Measurements from ENCODE around the gene DCLK2. TPM values are rescaled to one million over a fixed set of nuclear protein-coding genes. Genes with fewer than 3 reads are reported as not detected.
"Not testable (repeated sequence)": the region's sequence is repeated elsewhere in the genome, so short reads cannot be mapped to it uniquely, and the experiment has no call there.

DCLK2 gene
- total RNA-seq, 4 donors from 2014 or later = 0.61 to 4.0 (median 0.74) TPM

DNA sequence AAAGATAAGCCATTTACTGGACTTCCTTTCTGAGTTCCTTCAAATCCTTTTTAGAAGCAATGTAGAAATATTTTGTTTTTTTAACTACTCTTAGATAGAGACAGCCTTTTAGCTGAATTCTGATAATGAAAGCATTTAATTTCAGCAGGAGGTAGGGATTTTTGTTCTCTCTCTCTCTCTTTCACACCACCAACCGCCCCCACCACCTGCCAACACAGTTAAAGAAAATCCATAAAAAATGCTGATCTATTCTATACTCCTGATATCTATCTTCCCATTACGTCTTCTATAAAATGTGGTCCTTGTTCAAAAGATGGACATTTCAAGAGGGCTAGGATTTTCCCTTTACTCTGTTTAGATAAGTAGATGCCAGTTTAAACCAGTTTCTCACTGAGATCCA, 104.5 kb downstream of the DCLK2 start:
- Histone ChIP-seq H3K4me3 (no peak overlapping the region), H3K36me3 (no peaks in the 10 kb centered on the region), H3K9me3 (no peaks in the 10 kb centered on the region), H3K4me1 (no peaks in the 10 kb centered on the region), H3K27me3 (no peaks in the 10 kb centered on the region), H3K27ac (no peak overlapping the region)
- no peak for DNase-seq
- no peak for TF ChIP-seq POLR2A (IDR thresholded peaks at IDR 0.05)
- TF ChIP-seq, protein P1, sequence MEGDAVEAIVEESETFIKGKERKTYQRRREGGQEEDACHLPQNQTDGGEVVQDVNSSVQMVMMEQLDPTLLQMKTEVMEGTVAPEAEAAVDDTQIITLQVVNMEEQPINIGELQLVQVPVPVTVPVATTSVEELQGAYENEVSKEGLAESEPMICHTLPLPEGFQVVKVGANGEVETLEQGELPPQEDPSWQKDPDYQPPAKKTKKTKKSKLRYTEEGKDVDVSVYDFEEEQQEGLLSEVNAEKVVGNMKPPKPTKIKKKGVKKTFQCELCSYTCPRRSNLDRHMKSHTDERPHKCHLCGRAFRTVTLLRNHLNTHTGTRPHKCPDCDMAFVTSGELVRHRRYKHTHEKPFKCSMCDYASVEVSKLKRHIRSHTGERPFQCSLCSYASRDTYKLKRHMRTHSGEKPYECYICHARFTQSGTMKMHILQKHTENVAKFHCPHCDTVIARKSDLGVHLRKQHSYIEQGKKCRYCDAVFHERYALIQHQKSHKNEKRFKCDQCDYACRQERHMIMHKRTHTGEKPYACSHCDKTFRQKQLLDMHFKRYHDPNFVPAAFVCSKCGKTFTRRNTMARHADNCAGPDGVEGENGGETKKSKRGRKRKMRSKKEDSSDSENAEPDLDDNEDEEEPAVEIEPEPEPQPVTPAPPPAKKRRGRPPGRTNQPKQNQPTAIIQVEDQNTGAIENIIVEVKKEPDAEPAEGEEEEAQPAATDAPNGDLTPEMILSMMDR (IDR thresholded peaks at IDR 0.05) = no peak
- 88 to 89% methylated on average over 2 of the region's 2 CpGs for WGBS, 2 donors
- intact Hi-C loops (cut with DNase I) = no loop called here

GRCh38 chr4:150185033-150185432, 106.8 kb downstream of the DCLK2 start:
- H3K36me3 ChIP-seq; DNase-seq; H3K9me3 ChIP-seq; H3K4me1 ChIP-seq; intact Hi-C loops (cut with DNase I); H3K4me3 ChIP-seq; H3K27me3 ChIP-seq; H3K27ac ChIP-seq: not testable (repeated sequence)
- WGBS, 2 donors = 61 to 81% methylated on average over 4 of the region's 4 CpGs

DNA sequence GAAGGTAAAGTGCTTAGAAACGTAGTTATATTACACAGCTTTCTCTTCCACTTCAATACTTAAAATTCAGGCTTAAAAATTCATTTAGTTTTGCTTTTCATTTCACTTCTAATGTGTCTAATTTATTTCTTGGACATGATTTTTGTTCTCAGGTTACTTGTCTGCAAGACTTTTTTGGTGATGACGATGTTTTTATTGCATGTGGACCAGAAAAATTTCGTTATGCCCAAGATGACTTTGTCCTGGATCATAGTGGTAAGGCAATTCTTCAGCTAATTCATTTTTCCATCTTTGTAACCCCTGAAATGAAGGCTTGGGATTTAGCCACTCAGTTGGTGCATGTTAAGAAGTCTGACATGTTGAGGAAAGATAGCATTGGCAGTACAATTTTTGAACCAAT, 114.7 kb downstream of the DCLK2 start:
- Histone ChIP-seq H3K27ac (no peak overlapping the region), H3K27me3 (no peaks in the 10 kb centered on the region), H3K9me3 (no peaks in the 10 kb centered on the region), H3K4me1 (no peaks in the 10 kb centered on the region), H3K36me3 (no peaks in the 10 kb centered on the region), H3K4me3 (no peak overlapping the region)
- no peak for DNase-seq
- TF ChIP-seq POLR2A (IDR thresholded peaks at IDR 0.05) = no peak
- TF ChIP-seq, protein P1 (IDR thresholded peaks at IDR 0.05) = no peak
- intact Hi-C loops (cut with DNase I) = no loop called here
- WGBS, 2 donors = 76% methylated on average over 3 of the region's 3 CpGs

- H3K9me3 ChIP-seq; H3K4me3 ChIP-seq; H3K36me3 ChIP-seq; intact Hi-C loops (cut with DNase I); H3K27ac ChIP-seq; H3K27me3 ChIP-seq; DNase-seq; H3K4me1 ChIP-seq: not testable (repeated sequence)
- 91 to 94% methylated on average over 4 of the region's 4 CpGs for WGBS, 2 donors
Measured at GRCh38 chr4:150197256-150197655, 119.0 kb downstream of the DCLK2 start.

DNA sequence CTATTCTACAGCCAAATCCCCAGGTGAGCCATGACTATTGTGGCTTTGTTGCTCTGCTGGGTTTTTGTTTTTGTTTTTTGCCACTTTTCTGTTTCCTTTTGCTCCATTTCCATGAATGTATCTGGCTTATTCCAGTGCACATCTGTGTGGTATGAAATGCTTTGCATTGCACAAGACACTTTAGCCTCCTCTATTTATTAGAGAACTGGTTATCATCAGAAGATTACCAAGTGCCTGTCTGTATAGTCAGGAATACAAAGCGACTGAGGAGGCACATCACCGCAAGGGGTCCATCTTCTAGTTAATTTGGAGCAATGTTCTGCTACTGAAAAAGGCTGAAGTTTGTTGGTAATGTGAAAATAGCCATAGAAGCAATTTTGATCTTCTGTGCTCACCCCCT, 120.8 kb downstream of the DCLK2 start:
- Histone ChIP-seq H3K36me3 (no peaks in the 10 kb centered on the region), H3K9me3 (no peaks in the 10 kb centered on the region), H3K27ac (no peak overlapping the region), H3K4me1 (no peaks in the 10 kb centered on the region), H3K4me3 (no peak overlapping the region), H3K27me3 (no peaks in the 10 kb centered on the region)
- WGBS, 2 donors = 90 to 100% methylated on average over 2 of the region's 2 CpGs
- TF ChIP-seq POLR2A (IDR thresholded peaks at IDR 0.05) = no peak
- TF ChIP-seq, protein P1 (IDR thresholded peaks at IDR 0.05) = no peak
- intact Hi-C loops (cut with DNase I) = no loop called here
- DNase-seq = no peak

GRCh38 chr4:150205016-150205415, 126.8 kb downstream of the DCLK2 start:
- H3K27me3 ChIP-seq = no peaks in the 10 kb centered on the region
- H3K36me3 ChIP-seq = no peaks in the 10 kb centered on the region
- no peaks in the 10 kb centered on the region for H3K4me1 ChIP-seq
- DNase-seq = no peak
- no peak overlapping the region for H3K4me3 ChIP-seq
- intact Hi-C loops (cut with DNase I) = no loop called here
- H3K9me3 ChIP-seq = no peaks in the 10 kb centered on the region
- H3K27ac ChIP-seq = no peak overlapping the region
- 53 to 75% methylated on average over 1 of the region's 1 CpG for WGBS, 2 donors
- no peak for TF ChIP-seq POLR2A (IDR thresholded peaks at IDR 0.05)
- TF ChIP-seq, protein P1 (IDR thresholded peaks at IDR 0.05) = no peak
